Left ventricle myocardium inferior (tissue), 1 donor: ENCODE measurements around the gene ADAMTSL3. TPM values are rescaled to one million over a fixed set of nuclear protein-coding genes. Genes with fewer than 3 reads are reported as not detected.

Source experiments
- DNase-seq: peaks from one replicate; pipeline ENCODE4 v3.0.0-alpha.2; 2020
- H3K27ac ChIP-seq: fragments of 200-600 bp; replicated peaks from 2 replicates; pipeline ENCODE4 v1.8.0; 2021
- H3K27me3 ChIP-seq: fragments of 200-600 bp; 2 replicates; pipeline ENCODE4 v1.8.0; 2021; ENCODE audit warnings: low read depth
- H3K36me3 ChIP-seq: fragments of 200-600 bp; 2 replicates; pipeline ENCODE4 v1.8.0; 2021
- H3K4me1 ChIP-seq: fragments of 200-600 bp; 2 replicates; pipeline ENCODE4 v1.8.0; 2021
- H3K4me3 ChIP-seq: fragments of 200-600 bp; 2 replicates; pipeline ENCODE4 v1.8.0; 2021; ENCODE audit warnings: mild to moderate bottlenecking, moderate library complexity
- H3K9me3 ChIP-seq: fragments of 200-600 bp; replicated peaks from 2 replicates; pipeline ENCODE4 v1.8.0; 2021
- intact Hi-C: fragments of 100-400 bp; cut with micrococcal nuclease; formaldehyde crosslinking; loops from one replicate; pipeline ENCODE4 v1.11.0; 2022
- total RNA-seq: library from RNA; stranded (reverse); fragmentation: NEBNext Ultra II Directional; extraction: Animal tissue kit (Norgen Biotek cat#: 25700); gene quantifications from one replicate; pipeline ENCODE4 v1.2.1, GENCODE V29; 2021
- TF ChIP-seq, protein P1 (sequence below): fragments of 200-600 bp; IDR thresholded peaks from 2 replicates; pipeline ENCODE4 v1.8.0; 2021; ENCODE audit warnings: antibody characterized with exemption, mild to moderate bottlenecking, borderline replicate concordance
- donor health status: DM: no; HTN: yes; CAD: no; lungs with severe emphysema.

The ADAMTSL3 gene
- total RNA-seq, 1 donor from 2014 or later = 11.9 TPM

DNA sequence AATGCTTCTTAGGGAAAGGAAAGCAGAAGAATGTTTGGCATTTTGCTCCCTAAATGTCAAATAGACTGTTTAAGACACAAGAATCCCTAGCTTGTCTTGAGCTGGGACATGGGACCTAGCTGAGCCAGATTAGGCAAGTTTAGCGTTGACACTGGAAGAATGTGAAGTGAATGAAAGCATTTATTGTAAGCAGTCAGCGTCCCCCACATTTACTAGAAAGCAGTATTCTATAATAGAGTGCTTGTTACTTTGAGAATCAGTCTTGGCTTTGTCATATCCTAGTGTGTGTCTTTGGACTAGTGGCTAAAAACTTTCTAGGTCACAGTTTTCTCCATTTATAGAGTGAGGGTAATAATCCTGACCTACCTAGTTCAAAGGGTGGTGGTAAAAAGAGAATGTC, 161.6 kb downstream of the ADAMTSL3 start:
- Histone ChIP-seq H3K9me3 (no peaks in the 10 kb centered on the region), H3K4me3 (no peak overlapping the region), H3K27me3 (no peaks in the 10 kb centered on the region), H3K4me1 (peaks cover 14% of the 10 kb centered on the region), H3K36me3 (peaks cover 6% of the 10 kb centered on the region), H3K27ac (peak overlapping the region; percentile 42)
- intact Hi-C loops = no loop called here
- TF ChIP-seq, protein P1, sequence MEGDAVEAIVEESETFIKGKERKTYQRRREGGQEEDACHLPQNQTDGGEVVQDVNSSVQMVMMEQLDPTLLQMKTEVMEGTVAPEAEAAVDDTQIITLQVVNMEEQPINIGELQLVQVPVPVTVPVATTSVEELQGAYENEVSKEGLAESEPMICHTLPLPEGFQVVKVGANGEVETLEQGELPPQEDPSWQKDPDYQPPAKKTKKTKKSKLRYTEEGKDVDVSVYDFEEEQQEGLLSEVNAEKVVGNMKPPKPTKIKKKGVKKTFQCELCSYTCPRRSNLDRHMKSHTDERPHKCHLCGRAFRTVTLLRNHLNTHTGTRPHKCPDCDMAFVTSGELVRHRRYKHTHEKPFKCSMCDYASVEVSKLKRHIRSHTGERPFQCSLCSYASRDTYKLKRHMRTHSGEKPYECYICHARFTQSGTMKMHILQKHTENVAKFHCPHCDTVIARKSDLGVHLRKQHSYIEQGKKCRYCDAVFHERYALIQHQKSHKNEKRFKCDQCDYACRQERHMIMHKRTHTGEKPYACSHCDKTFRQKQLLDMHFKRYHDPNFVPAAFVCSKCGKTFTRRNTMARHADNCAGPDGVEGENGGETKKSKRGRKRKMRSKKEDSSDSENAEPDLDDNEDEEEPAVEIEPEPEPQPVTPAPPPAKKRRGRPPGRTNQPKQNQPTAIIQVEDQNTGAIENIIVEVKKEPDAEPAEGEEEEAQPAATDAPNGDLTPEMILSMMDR = no peak
- DNase-seq = no peak

DNA sequence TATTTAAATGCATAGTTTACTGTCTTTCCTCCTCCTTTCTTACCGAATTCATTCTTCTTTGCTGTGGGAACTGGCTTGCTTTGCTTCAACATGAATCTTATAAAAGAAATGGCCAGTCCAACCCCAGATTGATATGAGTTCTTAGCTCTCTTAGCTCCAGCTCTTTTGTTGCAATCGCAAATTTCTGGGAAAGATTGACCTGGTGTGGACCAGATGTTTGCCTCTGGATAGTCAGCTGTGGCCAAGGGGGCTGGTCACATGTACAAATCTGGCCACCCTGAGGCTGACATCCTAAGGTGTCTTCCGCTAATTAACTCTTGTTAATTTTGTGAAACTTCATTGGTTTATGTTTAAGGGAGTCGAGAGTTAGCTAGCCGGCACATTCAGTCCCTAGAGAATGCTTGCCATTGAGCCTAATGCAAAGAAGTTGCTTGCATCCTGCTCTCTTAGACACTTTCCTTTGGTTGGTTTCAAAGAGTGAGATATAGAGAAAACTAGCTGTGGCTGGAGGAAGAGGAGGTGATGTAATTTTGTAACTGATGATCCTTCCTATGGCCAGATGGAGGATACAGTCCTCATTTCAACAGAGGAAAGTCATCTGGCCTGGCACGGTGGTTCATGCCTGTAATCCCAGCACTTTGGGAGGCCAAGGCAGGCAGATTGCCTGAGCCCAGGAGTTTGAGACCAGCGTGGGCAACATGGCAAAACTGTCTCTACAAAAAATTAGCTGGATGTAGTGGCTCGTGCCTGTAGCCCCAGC, 162.4 kb downstream of the ADAMTSL3 start:
- Histone ChIP-seq H3K27me3 (no peaks in the 10 kb centered on the region), H3K9me3 (no peaks in the 10 kb centered on the region), H3K27ac (peak overlapping the region; percentile 42), H3K36me3 (peaks cover 6% of the 10 kb centered on the region), H3K4me3 (no peak overlapping the region), H3K4me1 (peaks cover 14% of the 10 kb centered on the region)
- intact Hi-C loops = no loop called here
- DNase-seq = no peak
- TF ChIP-seq, protein P1 = no peak

DNA sequence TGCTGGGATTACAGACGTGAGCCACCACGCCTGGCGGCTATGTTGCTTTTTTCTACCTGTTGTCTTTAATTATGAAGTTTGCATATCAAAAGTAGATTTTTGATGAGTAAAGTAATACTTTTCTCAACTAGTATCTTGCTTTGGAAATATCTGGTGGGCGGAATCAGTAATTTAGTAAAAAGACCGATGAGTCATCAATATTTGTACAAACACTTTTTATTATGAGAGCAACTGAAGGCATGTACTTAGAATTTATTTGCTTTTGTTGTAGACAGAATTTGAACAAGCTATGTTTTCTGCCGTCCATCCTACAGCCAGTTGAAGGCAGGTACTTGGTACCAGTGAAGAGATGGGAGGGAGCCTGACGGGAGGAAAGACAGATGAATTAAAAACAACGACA, 164.7 kb downstream of the ADAMTSL3 start:
- Histone ChIP-seq H3K36me3 (peaks cover 6% of the 10 kb centered on the region), H3K4me3 (no peak overlapping the region), H3K27ac (no peak overlapping the region), H3K4me1 (peaks cover 14% of the 10 kb centered on the region), H3K27me3 (no peaks in the 10 kb centered on the region), H3K9me3 (no peaks in the 10 kb centered on the region)
- intact Hi-C loops = no loop called here
- DNase-seq = no peak
- TF ChIP-seq, protein P1 = no peak

DNA sequence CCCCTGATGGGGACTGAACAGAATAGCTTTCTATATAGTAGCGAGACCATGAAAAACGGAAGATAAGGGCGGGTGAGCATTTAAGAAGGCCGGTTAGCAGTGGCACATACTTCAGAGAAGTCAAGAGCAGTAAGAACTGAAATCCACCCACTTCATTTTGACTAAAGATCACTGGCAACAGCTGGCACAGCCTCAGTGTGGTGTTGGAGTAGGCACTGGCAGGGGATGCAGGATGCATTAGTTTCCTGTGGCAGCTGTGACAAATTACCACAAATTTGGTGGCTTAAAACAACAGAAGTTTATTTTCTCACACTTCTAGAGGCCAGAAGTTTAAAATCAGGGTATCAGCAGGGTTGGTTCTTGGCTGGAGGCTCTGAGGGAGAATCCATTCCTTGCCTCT, 176.5 kb downstream of the ADAMTSL3 start:
- Histone ChIP-seq H3K27ac (no peak overlapping the region), H3K9me3 (no peaks in the 10 kb centered on the region), H3K4me1 (no peaks in the 10 kb centered on the region), H3K36me3 (no peaks in the 10 kb centered on the region), H3K27me3 (no peaks in the 10 kb centered on the region), H3K4me3 (no peak overlapping the region)
- no peak for DNase-seq
- TF ChIP-seq, protein P1 = no peak
- intact Hi-C loops = no loop called here

DNA sequence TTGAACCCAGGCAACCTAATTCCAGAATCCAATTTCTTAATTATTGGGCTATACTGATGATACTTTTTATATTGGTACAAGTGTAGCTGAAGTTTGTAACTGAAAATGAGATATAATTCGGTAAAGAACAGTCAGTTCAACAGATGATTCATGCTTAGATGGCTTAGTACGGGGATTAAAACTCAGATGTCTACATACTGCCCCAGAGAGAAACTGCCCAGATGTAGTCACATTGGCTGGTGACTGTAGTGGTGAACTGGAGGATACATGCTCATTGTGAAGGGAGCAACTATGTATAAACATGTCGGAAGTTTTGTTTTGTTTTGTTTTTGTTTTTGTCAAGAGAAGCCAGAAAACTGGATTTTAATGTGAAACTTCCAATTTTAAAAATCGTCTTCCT, 179.6 kb downstream of the ADAMTSL3 start:
- TF ChIP-seq, protein P1 = no peak
- Histone ChIP-seq H3K9me3 (no peaks in the 10 kb centered on the region), H3K36me3 (no peaks in the 10 kb centered on the region), H3K27me3 (no peaks in the 10 kb centered on the region), H3K4me1 (peaks cover 3% of the 10 kb centered on the region), H3K27ac (no peak overlapping the region), H3K4me3 (no peak overlapping the region)
- DNase-seq = no peak
- intact Hi-C loops = no loop called here
